HG03439 (cell line): Measurements from ENCODE around the gene DBH.
"Not testable (repeated sequence)": the region's sequence is repeated elsewhere in the genome, so short reads cannot be mapped to it uniquely, and the experiment has no call there.

Source experiments
- ATAC-seq: cut with Tn5 transposase; IDR thresholded peaks from one replicate; pipeline ENCODE4 v1.9.1; 2021; ENCODE audit warnings: mild to moderate bottlenecking, moderate library complexity; ENCODE audit not compliant: unreplicated experiment

The DBH gene

DNA sequence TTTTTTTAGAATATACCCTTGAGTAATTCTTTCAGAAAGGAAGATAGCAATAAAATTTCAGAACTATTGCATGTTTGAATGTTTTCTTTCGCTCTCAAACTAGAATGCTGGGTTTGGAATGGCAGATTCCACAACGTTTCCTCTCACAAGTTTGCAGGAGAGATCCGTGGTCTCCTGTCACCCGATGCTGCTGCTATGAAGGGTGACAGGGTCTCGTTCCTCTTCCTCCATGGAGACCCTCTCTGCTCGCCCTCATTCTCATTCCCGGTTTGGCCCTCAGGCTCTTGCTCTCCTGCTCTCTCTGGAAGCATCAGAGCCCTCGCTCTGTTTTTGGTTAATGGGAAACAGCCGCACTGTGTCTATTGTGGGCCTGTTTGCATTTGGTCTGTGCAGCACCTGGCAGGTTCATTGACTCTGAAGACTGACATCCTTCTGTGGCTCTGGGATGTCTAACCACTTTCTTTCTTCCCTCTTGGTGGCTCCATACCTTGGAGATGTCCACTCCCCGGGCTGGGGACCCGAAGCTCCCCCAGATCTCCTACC is 14.4 kb upstream of the DBH start:
- no peak for ATAC-seq

DNA sequence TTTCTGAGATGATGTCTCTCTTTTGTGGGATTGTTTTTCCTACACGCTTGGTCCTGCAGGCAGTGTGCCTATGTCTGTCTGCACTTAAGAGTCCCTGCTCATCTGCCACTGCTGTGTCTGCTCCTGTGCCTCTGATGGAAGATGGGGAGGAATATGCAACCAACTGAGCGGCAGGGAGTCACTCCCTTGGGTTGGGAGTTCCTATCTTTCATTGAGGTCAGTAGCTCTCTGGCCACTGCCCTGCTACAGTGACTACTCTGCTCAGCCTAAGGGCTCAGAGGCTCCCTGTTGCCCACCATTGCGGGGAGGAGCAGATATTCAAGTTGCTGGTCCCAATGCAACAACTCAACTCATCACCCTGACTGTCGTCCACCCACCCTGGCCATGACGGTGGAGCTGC is 13.6 kb upstream of the DBH start:
- no peak for ATAC-seq

DNA sequence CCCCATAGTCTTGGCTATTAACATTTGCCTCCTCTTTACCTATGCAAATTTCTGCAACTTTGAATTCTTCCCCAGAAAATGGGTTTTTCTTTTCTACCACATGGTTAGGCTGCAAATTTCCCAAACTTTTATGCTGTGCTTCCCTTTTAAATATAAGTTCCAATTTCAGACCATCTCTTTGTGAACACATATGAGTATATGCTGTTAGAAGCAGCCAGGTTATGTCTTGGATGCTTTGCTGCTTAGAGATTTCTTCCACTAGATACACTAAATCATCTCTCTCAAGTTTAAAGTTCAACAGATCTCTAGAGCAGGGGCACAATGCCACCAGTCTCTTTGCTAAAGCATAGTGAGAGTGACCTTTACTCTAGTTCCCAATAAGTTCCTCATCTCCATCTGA is 10.2 kb upstream of the DBH start:
- not testable (repeated sequence) for ATAC-seq

DNA sequence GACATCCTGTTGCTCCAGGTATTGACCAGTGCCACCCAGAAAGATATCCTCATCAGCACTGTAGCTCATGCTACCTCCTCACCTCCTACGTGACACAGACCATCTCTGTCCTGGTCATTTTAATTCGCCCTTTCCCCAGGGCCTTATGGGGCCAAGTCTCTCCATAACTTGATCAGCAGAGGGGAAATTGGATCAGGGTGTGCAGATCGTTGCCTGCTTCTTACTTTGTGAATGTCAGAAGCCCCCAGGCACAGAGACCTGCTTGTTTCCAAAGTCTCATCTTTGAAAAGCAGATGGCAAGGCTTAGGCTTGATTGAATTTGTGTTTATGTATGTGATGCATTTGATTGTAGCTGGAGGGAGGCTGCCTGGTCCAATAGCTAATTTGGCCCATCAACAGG is 8.8 kb upstream of the DBH start:
- ATAC-seq: no peak

DNA sequence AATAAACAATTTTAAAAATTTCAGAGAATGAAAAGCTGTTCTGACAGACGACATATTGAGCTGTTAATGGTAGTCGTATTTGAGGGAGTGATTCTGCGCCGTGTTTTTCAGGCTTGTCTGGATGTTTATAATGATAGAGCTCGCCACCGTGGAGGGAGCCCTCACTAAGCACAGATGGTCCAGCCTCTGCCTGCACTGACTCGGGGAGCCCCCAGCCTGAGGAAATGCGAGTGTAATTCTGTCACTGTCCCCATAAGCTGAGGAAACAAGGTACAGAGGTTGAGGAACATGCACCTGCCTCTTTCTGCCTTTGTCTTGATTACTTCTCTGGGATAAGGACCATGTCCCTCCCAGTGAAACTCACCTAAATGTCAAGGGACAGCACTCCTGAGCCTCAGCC is 7.4 kb upstream of the DBH start:
- no peak for ATAC-seq

DNA sequence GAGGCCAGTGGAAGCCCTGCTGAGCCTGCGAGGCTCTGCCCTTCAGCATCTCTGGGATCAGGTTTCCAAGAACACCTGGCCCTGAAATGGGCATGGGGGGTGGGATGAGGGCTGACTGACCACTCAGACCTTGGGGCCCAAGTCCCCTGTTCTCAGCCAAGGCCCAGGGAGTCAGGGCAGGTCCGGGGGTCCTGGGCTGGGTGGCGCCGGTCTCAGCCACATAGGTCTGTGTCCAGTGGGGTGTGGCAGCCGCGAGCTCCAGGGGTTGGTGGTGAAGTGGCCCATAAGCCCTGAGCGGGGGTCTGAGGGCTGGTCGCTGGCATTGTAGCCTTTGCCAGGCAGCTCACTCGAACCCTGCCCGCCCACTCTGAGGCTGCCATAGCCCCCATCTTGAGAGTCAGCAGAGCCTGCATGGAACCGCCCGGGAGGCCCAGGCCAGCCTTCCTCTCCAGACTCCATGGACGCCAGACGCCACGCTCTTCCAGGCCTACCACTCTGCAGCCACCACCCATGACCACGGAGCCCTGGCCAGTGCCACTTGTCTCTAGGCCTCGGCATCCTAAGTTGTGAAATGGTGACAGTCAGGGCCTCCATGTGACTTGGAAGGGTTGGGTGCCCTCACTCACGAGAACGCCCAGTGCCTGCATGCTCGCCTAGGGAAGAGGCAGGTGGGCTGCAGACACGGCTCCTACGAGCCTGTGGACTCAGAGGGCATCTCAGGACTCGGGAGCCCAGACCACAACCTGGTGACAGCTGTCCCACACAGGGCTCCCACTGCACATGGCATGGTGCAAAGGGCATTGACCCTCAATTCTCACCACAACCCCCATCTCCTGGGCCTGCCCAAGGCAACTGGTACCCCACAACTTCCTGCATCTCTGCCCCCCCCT is 6.7 kb upstream of the DBH start:
- ATAC-seq: no peak

DNA sequence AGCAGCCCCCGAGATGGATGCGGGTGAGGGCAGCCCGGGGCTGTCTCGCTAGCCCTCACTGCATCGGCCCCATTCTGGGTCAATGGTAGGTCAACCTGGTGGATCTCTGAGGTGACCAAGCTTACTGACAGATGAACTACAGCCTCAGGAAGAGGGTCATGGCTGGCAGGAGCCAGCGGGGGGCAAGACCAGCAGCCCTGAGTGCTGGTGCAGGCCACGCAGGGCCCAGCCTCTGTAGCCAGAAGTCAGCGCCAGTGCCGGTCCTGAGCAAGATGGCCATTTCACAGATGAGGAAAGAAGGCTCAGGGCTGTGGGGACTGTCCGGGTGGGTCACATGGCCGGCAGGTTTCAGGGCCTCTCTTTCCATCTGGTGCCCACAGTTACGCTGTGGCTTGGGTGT is 5.1 kb upstream of the DBH start:
- no peak for ATAC-seq

DNA sequence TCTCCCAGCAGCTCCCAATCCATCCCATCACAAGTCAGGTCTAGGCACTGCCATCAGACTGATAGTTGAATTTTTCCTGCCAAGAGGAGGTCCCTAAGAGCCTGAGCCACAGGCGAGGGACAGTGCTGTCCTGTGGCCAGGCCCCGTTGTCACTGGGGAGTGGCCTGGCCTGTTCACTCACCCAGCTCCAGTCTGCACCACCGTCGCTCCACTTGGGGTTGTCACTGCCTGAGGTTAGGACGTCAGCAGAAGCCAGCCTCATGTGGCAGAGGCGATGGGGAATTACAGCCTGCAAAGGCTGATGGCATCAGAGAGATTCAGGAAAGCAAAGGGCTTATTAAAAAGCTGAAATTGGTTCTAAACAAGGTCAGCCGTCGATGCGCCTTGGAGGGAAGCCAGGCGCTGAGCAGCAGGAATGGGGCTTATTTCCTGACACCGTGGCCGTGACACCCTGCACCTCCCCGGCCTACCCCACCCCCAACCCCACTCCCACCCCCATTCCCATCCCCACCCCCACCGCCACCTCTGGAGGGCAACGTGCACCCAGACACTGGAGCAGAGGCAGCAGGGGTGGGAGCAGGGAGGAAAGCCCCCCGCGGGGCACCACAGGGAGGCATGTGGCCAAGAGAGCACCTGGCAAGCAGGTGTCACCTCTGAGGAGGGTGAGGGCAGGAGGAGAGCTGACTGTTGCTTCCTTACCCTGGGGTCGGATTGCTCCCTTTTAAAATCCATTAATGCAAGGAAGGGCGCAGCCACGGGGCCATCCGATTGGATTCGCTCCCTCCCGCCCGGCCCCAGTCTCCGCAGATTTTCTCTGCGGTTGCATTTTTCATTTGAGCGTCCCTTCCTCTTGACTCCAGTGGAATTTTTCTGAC is 3.1 kb upstream of the DBH start:
- no peak for ATAC-seq

DNA sequence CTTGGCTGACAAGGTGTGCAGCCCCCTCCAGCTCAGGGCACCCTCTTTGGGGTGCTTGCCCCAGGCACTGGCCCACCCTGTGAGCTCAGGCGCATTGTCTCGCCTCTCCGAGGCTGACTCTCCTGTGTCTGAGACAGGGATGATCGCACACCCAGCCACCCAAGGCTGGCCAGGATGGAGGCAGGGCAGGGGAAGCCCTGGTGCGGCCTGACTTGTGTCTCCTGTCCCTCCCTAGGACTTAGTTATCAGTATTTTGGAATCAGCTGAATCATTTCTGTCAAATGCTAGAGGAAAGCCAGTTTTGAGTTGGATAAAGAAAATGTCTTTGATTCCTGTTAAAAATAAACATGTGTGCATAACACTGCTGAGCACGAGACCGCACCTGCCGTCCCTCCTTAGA is 2.5 kb upstream of the DBH start:
- ATAC-seq: no peak

DNA sequence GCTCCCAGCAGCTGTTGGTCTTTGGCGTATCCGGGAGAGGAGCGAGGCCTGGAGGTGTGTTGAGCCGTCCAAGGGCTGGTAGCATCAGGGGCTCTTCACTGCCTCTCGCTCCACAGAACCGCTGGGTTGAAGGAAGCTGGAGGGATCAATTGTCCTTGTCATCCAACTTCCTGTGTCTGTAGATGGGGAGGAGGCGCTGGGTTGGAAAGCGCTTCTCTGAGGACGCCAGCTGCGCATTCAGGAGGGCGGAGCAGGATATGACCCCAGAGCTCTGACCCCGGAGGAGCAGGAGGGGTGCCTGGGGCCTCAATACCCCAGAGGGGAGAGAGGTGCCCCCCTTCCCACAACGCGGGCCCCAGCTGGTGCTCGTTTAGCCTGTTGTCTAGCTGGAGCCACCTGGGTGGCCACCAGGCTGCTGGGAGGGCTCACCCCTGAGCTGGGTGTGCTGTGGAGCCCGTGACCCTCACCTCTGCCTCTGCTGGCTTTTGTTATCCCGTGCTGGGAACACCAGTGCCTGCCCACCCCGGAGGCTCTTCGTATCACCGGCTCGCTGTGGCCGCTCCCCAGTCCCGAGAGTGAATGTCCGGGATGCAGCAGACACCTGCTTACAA is 2.0 kb upstream of the DBH start:
- no peak for ATAC-seq

DNA sequence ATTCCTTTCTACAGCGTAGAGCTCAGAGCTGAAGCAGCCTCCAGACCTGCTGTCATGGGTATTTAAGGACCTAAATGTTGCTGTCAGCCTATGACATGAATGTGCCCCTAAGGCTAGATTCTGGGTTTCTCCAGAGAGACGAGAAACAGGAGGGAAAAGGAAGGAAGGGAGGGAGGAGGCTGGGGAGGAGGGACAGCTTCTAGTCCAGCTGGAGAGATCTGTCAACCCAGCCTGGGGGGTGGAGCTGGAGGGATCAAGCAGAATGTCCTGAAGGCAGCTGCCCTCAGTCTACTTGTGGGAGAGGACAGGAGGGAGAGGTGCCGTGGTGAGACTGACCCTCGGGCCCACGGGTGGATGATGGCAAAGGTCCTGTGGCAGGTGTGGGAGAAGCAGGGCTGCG is 1.1 kb upstream of the DBH start:
- no peak for ATAC-seq

DNA sequence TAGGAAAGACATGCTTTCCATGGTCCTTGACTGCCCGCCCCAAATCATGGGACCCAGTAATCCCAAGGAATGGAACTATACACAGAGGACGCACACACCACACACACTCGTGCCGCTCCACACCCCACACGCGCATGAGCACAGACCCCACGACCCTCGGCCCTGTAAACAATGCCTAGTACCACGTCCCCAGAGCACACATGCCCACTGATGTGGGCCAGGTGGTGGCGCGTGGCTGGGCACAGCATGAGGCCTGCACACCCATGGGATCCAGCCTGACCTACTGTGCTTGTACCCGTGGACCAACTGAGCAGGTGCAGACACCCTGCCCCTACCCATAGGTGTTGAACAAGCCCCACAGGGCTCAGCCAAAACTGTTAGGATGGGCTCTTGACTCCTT is 739 bp downstream of the DBH start:
- ATAC-seq: no peak

DNA sequence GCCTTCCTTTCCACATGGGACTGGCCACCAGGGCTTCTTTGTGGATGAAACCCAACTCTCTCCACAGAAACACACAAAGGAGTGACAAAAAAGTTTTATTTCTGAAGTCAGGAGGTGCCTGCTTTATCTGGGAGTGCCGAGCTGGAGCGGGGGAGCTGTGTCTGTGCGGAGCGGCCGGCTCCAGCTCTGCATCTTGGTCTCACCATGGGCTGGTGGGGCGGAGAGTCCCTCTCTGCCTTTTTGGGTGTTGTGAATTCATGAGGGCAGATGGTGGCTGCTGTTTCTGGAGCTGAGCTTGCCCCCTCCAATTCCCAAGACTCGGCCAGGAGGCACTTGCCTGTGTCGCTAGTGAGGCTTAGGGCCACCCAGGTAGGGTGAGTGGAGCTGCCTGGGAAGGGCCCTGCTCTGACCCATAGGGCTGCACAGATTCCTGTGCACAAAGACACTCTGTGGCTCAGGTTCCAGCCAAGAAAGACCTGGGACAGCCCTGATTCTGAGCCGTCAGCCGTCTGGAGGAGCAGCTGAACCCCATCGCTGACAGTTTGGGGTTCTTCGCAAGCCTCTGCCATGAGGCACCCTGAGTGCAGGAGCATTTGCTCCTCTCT is 1.4 kb downstream of the DBH start:
- ATAC-seq: no peak

DNA sequence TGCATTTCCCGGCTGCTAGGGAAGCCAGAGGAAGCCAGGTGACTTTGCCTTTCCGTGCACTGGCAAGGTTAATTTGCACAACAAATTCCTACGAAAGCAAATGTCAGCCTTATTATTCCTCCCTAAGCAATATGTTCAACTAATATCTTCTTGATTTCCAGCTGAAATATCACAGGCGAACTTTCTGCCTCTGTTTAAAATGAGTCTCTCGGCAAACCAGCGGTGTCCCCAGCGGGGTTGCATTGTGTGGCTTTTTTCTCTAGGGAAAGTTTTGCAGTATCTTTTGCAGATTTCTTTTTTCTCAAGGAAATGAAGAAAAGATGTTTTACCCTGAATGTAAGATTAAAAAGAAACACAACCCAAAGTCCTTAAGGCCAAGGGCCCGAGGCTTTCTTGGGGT is 1.9 kb downstream of the DBH start:
- ATAC-seq: no peak

DNA sequence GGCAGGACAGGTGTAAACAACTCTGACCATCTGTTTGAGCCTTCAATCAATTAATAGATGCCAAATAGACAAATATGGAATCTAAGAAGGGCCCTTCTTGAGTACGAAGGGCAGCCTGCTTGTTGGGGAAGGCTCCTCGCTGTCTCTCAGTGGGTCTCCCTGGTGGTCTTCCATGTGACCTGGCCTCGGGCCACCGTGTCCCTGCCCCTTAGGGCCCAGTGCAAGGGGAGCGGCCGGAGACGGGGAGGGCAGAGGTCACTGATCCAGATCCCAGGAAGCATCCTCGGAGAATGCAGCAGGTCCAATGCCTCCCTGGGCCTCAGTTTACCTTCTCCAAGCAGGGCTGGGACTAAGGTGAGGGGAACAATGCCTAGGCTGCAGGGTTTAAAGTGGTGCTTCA is 2.5 kb downstream of the DBH start:
- ATAC-seq: no peak

DNA sequence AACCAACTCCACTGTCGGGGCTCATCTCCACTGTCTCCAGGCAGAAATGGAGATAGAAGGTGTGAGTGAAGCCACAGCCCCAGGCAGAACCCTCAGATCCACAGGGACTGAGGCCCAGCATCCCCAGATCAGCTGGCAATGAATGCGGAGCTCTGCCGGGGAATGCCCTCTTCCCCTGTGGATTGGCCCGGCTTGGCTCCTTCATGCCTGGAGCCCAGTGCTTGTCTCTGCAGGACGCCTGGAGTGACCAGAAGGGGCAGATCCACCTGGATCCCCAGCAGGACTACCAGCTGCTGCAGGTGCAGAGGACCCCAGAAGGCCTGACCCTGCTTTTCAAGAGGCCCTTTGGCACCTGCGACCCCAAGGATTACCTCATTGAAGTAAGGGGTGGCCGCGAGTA is 3.5 kb downstream of the DBH start:
- ATAC-seq: no peak

DNA sequence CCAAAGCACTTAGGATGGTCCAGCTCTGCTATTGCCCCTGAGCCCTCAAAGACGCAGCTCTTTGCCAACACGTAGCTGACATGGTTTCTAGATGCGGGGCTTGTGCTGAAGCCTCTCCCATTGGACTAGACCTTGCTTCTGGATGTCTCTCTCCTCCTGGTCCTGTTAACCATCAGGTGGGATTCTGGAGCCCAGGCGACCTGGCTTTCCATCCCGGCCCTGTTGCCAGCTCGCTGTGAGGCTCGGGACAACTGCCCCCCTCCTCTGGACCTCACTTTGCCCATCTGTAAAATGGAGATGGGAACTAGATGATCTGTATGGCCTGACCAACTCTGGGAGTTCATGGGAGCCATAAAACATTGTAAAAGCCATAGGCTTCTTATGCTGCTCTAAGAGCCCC is 4.0 kb downstream of the DBH start:
- ATAC-seq: no peak

DNA sequence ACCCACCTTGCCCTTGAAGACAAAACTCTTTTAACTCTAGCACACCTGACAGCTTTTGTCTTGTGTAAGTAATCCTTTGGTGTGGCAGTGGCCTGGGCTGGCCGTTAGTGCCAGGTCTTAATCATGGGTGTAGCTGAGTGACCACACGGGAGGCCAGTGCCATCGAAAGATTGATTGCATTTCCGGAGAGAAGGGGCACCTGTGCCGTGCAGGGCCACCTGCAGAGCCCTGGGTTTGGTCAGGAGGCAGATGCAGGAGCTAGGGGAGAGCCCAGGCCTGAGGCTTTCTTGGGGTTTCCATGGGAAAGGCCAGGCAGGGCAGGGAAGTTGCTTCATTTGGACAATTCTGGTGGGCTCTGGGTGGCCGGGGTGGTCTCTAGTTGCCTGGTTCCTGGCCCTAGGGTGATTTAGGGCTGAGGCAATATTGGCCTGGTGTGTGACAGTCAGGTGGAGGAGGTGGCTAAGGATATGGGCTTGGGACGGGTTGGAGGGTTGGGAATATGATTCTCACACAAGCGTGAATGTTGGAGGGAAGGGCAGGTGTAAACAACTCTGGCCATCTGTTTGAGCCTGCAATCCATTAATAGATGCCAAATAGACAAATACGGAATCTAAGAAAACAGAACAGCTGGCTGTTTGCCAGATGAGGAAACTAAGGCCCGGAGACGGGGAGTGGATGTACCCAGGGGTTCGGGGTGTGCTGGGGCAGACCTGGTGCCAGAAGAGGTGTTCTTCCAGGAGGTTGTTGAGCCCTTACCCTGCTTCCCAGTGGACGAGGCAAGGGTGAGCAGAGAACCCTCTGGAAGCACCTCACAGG is 4.6 kb downstream of the DBH start:
- ATAC-seq: no peak

DNA sequence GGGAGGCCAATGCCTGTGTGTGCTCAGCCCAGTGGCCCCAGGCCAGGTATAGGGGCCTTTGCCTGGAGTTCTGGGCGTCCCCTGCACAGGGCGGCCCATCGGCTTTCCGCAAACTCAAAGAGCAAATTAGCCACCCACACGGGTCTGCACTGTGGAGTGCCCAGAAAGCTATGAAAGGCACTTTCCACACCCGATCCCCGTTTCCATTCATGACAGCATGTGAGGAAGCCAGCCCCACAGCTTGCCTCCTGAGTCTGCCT is 5.2 kb downstream of the DBH start:
- ATAC-seq: no peak

DNA sequence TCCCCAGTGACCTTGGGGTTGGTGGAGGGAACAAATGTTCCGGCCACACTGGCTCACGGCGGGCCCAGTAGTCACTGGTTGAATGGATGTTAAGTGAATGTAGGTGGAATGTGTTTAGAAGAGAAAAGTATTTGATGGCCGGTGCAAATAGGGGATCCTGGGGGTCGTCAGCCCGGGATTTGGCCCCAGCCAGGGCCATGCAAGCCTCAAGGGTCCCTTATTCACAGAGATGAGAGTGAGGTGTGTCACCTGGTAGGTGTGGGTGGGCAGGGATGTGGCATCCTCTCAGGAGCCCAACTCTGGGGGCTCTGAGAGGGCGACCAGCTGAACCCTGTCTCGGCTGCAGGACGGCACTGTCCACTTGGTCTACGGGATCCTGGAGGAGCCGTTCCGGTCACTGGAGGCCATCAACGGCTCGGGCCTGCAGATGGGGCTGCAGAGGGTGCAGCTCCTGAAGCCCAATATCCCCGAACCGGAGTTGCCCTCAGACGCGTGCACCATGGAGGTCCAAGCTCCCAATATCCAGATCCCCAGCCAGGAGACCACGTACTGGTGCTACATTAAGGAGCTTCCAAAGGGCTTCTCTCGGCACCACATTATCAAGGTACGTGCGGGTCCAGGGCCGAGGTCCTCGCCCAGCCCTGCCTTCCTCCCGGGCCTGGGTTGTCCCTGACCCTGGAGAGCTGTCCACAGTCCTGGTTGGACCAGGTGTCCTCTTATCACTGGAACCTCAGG is 5.9 kb downstream of the DBH start:
- no peak for ATAC-seq
